ENCODE measurements around the gene AATF. TPM values are rescaled to one million over a fixed set of nuclear protein-coding genes. Genes with fewer than 3 reads are reported as not detected.

Gene AATF
- polyA plus RNA-seq, 1 experiment, result 16.7 TPM

DNA sequence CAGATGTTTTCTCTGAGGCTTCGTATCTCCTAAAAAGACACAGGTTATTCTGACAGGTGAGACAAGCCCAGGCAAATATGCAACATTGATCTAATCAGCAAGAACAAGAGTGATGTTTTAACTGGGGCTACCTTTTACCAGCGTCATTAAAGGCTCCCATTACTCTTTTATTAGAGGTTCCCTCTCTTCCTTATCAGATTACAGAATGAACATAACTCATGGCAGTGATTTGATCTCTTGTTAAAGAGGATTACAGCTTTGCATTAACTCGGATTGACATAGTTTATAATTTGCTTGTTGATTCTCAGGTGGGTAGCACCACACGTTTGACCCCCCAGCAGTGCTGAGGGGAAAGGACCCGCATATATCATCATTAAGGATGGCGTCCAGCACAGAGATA, 90.5 kb downstream of the AATF start:
- H3K4me3 ChIP-seq (ENCODE audit: low read depth, low read length), result no peak overlapping the region
- ChIA-PET CTCF (interaction anchor here (0.8 to 1.4 kb wide), 2 partner anchors 8 to 395 kb away, joined by 3 to 9 read pairs; no protein-coding TSS in a partner anchor), POLR2A (no interaction called here)
- DNase-seq (ENCODE audit: low read depth), result no peak
- no peaks in the 10 kb centered on the region for H3K27me3 ChIP-seq (ENCODE audit: control insufficient read depth, insufficient read depth, low read length)
- H3K36me3 ChIP-seq (ENCODE audit: control insufficient read depth, insufficient read depth, low read length), result no peaks in the 10 kb centered on the region; the same call in 1 of the 2 replicates
- TF ChIP-seq, protein P1, sequence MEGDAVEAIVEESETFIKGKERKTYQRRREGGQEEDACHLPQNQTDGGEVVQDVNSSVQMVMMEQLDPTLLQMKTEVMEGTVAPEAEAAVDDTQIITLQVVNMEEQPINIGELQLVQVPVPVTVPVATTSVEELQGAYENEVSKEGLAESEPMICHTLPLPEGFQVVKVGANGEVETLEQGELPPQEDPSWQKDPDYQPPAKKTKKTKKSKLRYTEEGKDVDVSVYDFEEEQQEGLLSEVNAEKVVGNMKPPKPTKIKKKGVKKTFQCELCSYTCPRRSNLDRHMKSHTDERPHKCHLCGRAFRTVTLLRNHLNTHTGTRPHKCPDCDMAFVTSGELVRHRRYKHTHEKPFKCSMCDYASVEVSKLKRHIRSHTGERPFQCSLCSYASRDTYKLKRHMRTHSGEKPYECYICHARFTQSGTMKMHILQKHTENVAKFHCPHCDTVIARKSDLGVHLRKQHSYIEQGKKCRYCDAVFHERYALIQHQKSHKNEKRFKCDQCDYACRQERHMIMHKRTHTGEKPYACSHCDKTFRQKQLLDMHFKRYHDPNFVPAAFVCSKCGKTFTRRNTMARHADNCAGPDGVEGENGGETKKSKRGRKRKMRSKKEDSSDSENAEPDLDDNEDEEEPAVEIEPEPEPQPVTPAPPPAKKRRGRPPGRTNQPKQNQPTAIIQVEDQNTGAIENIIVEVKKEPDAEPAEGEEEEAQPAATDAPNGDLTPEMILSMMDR (IDR thresholded peaks at IDR 0.05; ENCODE audit: insufficient read depth, low read depth, low read length), result no peak

DNA sequence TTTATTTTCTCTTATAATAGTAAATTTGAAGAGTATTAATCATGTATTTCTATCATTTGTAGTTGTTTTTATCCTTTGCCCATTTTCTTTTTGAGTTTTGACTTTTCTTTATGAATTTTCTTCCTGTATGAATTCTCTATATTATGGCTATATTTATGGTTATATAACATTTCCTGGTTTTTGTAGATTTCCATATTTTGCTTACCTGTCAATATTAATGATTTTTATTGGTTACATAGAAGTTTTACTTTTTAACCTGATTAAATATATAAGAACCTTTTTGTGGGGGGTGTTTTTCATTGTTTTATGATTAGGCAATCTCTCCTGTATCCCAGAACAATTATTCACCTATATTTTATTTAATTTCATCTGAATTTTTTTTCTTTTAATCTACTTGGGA, 93.2 kb downstream of the AATF start:
- CTCF ChIA-PET, result no interaction called here
- Histone ChIP-seq H3K27me3 (ENCODE audit: control insufficient read depth, insufficient read depth, low read length) (no peaks in the 10 kb centered on the region), H3K36me3 (ENCODE audit: control insufficient read depth, insufficient read depth, low read length) (no peaks in the 10 kb centered on the region; the same call in 1 of the 2 replicates), H3K4me3 (ENCODE audit: low read depth, low read length) (no peak overlapping the region)
- TF ChIP-seq, protein P1 (IDR thresholded peaks at IDR 0.05; ENCODE audit: insufficient read depth, low read depth, low read length), result no peak
- POLR2A ChIA-PET, result no interaction called here
- DNase-seq (ENCODE audit: low read depth), result no peak

DNA sequence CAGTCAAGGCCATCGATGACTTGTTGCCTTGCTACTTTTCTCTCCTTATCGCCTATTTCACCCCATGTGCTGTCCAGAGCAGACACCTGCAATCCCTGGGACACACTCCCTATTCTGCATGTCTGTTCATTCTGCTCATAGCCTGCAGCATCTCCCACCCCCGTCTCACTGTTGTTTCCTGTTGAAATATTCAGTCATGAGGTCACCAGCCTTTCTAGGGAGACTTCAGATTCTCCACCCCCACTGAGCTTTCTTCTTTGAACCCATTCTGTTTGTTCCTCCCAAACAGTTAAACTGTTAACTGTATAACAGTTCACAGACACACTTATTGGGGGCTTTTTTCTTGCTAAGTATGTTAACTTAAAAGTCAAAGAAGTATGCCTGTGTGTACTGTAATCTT, 94.4 kb downstream of the AATF start:
- Histone ChIP-seq H3K4me3 (ENCODE audit: low read depth, low read length) (no peak overlapping the region), H3K36me3 (ENCODE audit: control insufficient read depth, insufficient read depth, low read length) (no peaks in the 10 kb centered on the region; the same call in 1 of the 2 replicates), H3K27me3 (ENCODE audit: control insufficient read depth, insufficient read depth, low read length) (no peaks in the 10 kb centered on the region)
- CTCF ChIA-PET, result interaction anchor here (5.7 kb wide), 1 partner anchor 441 kb away, joined by 42 read pairs; the partner anchor contains the start of gene MRM1
- TF ChIP-seq, protein P1 (IDR thresholded peaks at IDR 0.05; ENCODE audit: insufficient read depth, low read depth, low read length), result no peak
- DNase-seq (ENCODE audit: low read depth), result no peak
- POLR2A ChIA-PET, result interaction anchor here (0.7 kb wide), 1 partner anchor 9 kb away, joined by 8 read pairs; no protein-coding TSS in a partner anchor

DNA sequence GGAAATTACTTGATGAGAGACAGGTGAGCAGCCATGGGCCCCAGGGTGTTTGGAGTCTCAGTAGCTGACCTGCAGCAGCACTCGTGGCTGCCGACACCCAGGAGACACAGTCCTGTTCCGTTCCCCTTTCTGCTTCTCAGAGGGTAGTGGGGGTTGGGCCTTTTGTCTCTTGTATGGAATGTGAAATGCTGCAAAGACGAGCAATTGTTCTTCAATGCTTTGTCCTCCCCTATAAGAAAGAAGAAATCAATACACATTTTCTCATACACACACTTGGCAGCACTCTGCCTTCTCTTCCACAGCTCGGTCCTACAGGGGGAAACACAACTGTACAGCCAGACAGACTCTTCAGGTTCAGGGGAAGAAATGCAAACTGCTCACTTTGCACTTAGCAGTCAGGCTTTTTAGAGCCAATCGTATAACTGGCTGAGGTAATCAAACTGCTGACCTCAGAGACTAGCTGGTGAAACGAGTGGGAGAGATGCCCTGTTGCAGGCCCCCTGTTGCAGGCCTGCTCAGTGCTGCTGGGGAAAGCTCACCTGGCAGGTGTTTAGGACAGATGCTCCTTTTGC, 96.7 kb downstream of the AATF start:
- no peak for DNase-seq (ENCODE audit: low read depth)
- ChIA-PET CTCF (interaction anchor here (0.7 to 6.1 kb wide), 8 partner anchors 12 to 443 kb away, joined by 3 to 81 read pairs (median 10); partner anchors contain the start of gene MRM1), POLR2A (no interaction called here)
- TF ChIP-seq, protein P1 (IDR thresholded peaks at IDR 0.05; ENCODE audit: insufficient read depth, low read depth, low read length), result no peak
- Histone ChIP-seq H3K27me3 (ENCODE audit: control insufficient read depth, insufficient read depth, low read length) (no peaks in the 10 kb centered on the region), H3K4me3 (ENCODE audit: low read depth, low read length) (no peak overlapping the region), H3K36me3 (ENCODE audit: control insufficient read depth, insufficient read depth, low read length) (no peaks in the 10 kb centered on the region; the same call in none of the 2 replicates)

DNA sequence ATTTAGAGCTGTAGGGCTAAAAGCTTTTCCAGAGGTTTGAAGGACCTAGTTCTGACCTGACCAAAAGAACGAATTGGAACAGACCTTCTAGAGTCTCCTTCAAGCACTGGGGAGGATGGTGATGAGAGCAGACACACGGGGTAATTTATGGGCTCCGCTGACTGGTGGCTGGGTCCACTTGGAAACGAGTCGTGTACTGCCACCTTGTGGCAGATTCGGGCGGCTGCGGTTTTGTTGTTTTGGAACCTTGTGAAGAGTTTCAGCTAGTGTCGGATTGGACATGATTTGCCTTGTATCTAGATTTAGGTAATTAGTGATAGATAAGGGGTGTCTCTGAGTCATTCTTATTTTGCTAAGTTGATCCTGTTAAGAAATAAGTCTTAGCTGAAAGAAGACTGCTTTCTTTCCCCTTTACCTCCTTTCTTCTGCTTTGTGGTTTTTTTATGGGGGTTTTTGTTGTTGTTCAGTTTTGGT, 98.9 kb downstream of the AATF start:
- Histone ChIP-seq H3K4me3 (ENCODE audit: low read depth, low read length) (no peak overlapping the region), H3K36me3 (ENCODE audit: control insufficient read depth, insufficient read depth, low read length) (no peaks in the 10 kb centered on the region; the same call in none of the 2 replicates), H3K27me3 (ENCODE audit: control insufficient read depth, insufficient read depth, low read length) (no peaks in the 10 kb centered on the region)
- TF ChIP-seq, protein P1 (IDR thresholded peaks at IDR 0.05; ENCODE audit: insufficient read depth, low read depth, low read length), result peak; percentile 91
- DNase-seq (ENCODE audit: low read depth), result peak; percentile 14
- ChIA-PET POLR2A (interaction anchor here (0.6 kb wide), 1 partner anchor 120 kb away, joined by 4 read pairs; no protein-coding TSS in a partner anchor), CTCF (interaction anchor here (0.6 to 6.1 kb wide), 42 partner anchors 9 to 454 kb away, joined by 3 to 81 read pairs (median 5); partner anchors contain the start of genes AATF, LHX1 and MRM1)

Data from BJ (cell line).